ENCODE results near the gene CCNYL1. TPM values are rescaled to one million over a fixed set of nuclear protein-coding genes. Genes with fewer than 3 reads are reported as not detected.

CCNYL1 gene
- total RNA-seq, 1 donor from 2014 or later, result 51.0 TPM

DNA sequence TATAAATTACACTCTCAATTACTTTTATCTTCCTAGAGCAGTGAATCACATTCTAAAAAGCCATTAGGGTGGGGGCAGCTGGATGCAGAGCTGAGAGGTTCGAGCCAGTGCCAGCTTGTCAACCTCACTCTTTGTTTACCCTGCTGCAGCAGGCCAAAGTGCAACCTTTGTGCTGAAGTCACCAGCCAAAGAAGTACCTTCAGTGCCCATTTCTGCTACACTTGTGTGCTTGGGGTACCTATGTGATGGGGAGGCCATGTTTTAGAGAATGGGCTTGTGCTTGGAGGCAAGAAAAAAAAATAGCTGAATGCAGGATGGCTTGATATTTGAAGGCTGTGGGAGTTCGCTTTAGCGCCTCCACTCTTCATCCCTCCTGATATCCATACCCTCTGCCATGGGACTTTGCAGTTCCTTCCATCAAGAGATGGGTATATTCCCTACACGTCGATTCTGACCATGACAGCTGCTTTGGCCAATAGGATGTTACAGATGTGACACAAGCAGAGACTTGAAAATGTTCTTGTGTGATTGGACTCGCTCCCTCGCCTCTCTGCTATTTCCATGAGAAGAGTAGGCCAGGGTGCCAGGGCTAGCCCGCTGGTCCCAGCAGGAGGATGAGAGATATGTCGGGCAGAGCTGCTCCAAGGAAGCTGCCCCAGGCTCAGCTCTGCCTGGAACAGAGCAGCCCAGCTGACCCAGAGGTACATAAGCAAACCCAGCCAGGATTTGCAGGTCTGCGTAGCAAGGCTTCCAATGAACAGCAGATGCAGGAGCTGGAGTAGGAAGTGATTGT lies 71.0 kb downstream of the CCNYL1 start:
- no peak for DNase-seq (ENCODE audit: low spot score in 2 of 2)

GRCh38 chr2:207783514-207783913 lies 72.1 kb downstream of the CCNYL1 start:
- DNase-seq (ENCODE audit: low spot score in 2 of 2), result no peak
- FAIRE-seq, result no peak

More for the DNA sequence above, 71.0 kb downstream of the CCNYL1 start:
- no peak for FAIRE-seq

DNA sequence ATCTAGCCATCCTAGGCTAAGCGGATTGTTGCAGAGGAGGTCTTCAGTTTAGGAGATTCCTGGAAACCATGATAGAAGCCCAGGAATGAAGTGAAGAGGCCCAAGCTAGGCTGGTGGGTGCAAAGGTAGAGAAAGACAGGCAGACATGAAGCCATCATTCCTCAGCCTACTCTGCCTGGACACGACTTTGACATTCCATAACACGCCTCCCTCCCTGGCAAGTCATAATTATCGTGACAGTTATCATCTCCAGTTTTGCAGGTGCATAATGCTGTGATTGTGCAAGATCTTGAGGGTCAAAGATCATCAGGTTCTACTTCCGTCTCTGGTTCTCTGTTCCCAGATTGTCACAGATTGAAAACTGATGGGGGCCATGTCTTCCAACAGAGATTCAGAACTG lies 73.5 kb downstream of the CCNYL1 start:
- DNase-seq (ENCODE audit: low spot score in 2 of 2), result no peak
- FAIRE-seq, result no peak

GRCh38 chr2:207787017-207787416 lies 75.6 kb downstream of the CCNYL1 start:
- DNase-seq (ENCODE audit: low spot score in 2 of 2) (no peak), FAIRE-seq (no peak)

GRCh38 chr2:207787800-207788199 lies 76.4 kb downstream of the CCNYL1 start:
- no peak for DNase-seq (ENCODE audit: low spot score in 2 of 2)
- no peak for FAIRE-seq

GRCh38 chr2:207790898-207791297 lies 79.5 kb downstream of the CCNYL1 start:
- no peak for DNase-seq (ENCODE audit: low spot score in 2 of 2)
- no peak for FAIRE-seq

GRCh38 chr2:207791579-207792243 lies 80.3 kb downstream of the CCNYL1 start:
- FAIRE-seq (no peak), DNase-seq (ENCODE audit: low spot score in 2 of 2) (no peak)

GRCh38 chr2:207792244-207792785 lies 80.9 kb downstream of the CCNYL1 start:
- FAIRE-seq, result no peak
- no peak for DNase-seq (ENCODE audit: low spot score in 2 of 2)

- no peak for FAIRE-seq
Observed at GRCh38 chr2:207796585-207797350, 85.3 kb downstream of the CCNYL1 start.

GRCh38 chr2:207801259-207801658 lies 89.8 kb downstream of the CCNYL1 start:
- FAIRE-seq, result no peak
- DNase-seq (ENCODE audit: low spot score in 2 of 2), result no peak

More at GRCh38 chr2:207796585-207797350, 85.3 kb downstream of the CCNYL1 start:
- DNase-seq (ENCODE audit: low spot score in 2 of 2), result no peak

GRCh38 chr2:207802650-207803049 lies 91.2 kb downstream of the CCNYL1 start:
- FAIRE-seq (no peak), DNase-seq (ENCODE audit: low spot score in 2 of 2) (no peak)

Small RNA genes within 50 kb of the gene (small RNA-seq; reads per million reads assigned to genes)
- gene RF00019, result not detected
- not detected for gene RNU6-664P

Other genes starting within 250 kb of the CCNYL1 start
- gene CREB1, start 181.7 kb upstream of the CCNYL1 start, total RNA-seq, result 109 TPM
- 12.6 TPM for gene METTL21A, start 86.2 kb upstream of the CCNYL1 start, total RNA-seq
- gene FZD5, start 58.3 kb downstream of the CCNYL1 start, total RNA-seq, result 1.2 TPM